Ovary (tissue), 3 donors: ENCODE measurements around the gene STX16.

Source experiments
- CTCF ChIP-seq, 3 donors: fragments of 450-650 bp in 2 of 3; fragments of 200-600 bp in 1 of 3; IDR thresholded peaks; one replicate each; pipeline versions ENCODE4 v1.5.1 to v1.8.0; 2016 to 2022; ENCODE audit warnings: antibody characterized with exemption in 3 of 3, mild to moderate bottlenecking in 1 of 3
- POLR2A ChIP-seq: fragments of 450-650 bp; IDR thresholded peaks from one replicate; pipeline ENCODE4 v1.6.1; 2017; ENCODE audit warnings: antibody characterized with exemption, mild to moderate bottlenecking, moderate library complexity
- donor health status: DM: no; HTN: no; CAD: no.

DNA sequence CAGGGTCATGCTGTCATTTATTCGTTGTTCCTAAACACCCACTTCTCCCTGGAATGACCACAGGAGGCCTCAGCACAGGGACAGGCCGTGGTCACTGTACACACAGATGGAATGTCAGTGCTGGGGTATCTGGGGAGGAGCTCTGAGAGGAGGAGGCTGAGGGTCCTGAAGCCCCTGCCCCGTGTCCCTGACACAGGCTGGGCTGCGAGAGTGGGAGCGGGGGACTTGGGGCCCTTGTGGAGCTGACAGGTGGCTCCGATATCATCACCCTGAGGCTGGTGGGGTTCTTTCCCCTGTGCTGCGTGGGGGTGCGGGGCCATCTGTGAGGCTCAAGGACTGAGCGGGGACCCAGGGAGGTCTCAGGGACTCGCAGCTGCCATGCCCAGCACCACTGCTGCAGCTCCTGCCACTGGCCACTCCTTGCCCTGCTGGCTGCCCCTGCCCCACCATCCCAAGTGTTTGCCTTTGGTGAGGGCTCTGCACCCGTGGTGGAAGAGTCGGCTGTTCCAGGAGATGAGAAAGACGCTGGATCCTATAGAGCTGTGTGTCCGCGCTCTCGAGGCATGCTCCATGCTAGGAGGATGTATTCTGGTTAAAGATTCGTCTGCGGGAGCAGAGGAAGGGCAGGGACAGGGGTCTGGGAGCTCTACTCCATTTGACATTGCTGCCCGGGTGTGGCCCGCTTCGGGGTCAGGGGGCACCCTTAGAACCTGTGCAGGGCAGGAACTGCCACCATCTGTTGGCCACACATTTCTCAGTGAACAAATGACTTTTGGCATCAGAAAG lies 60.4 kb downstream of the STX16 start:
- TF ChIP-seq CTCF (IDR thresholded peaks at IDR 0.05) (no peak), POLR2A (no peak)
